ENCODE data around the gene DNAAF5. TPM values are rescaled to one million over a fixed set of nuclear protein-coding genes. Genes with fewer than 3 reads are reported as not detected.

DNAAF5 gene
- total and polyA plus RNA-seq, 8 donors: 6.7 to 210 (median 22.4) TPM

DNA sequence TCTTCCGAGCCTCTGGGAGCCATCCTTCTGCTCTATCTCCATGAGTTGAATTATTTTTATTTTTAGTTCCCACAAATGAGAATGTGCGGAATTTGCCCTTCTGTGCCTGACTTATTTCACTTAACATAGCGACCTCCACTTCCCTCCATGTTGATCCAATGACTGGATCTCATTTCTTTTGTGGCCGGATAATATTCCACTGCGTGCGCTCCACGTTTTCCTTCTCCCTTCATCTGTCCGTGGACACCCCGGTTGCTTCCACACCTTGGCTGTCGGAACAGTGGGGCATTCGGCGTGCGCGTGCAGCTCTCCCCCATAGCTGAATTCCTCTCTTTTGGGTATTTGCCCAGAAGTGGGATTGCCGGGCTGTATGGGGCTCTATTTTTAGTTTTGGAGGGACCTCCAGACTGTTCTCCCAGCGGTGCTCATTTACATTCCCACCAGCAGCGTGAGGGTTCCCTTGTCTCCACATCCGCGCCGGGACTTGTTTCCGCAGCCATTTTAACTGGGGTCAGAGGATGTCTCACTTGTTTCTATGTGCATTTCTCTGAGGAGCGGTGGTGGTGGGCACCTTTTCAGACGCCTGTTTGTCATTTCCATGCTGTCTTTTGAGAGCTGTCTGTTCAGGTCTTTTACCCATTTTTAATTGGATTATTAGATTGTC, 54.8 kb downstream of the DNAAF5 start:
- H3K36me3 ChIP-seq: peaks cover 13 to 93% (median 93%) of the 10 kb centered on the region in 4 donors
- 74 to 93% (median 88%) methylated on average over 23 of the region's 23 CpGs for WGBS, 5 donors
- TF ChIP-seq POLR2A (IDR thresholded peaks at IDR 0.05): no peak
- TF ChIP-seq POLR2AphosphoS5 (IDR thresholded peaks at IDR 0.05): no peak
- no peak for TF ChIP-seq EP300 (IDR thresholded peaks at IDR 0.05)
- TF ChIP-seq, protein P1, sequence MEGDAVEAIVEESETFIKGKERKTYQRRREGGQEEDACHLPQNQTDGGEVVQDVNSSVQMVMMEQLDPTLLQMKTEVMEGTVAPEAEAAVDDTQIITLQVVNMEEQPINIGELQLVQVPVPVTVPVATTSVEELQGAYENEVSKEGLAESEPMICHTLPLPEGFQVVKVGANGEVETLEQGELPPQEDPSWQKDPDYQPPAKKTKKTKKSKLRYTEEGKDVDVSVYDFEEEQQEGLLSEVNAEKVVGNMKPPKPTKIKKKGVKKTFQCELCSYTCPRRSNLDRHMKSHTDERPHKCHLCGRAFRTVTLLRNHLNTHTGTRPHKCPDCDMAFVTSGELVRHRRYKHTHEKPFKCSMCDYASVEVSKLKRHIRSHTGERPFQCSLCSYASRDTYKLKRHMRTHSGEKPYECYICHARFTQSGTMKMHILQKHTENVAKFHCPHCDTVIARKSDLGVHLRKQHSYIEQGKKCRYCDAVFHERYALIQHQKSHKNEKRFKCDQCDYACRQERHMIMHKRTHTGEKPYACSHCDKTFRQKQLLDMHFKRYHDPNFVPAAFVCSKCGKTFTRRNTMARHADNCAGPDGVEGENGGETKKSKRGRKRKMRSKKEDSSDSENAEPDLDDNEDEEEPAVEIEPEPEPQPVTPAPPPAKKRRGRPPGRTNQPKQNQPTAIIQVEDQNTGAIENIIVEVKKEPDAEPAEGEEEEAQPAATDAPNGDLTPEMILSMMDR (IDR thresholded peaks at IDR 0.05): no peak
- H3K27me3 ChIP-seq: no peaks in the 10 kb centered on the region
- H3K27ac ChIP-seq: peak overlapping the region in 4 of 5 donors; percentile 32 to 72 (median 56)
- H3K4me1 ChIP-seq: peaks cover 0 to 22% (median 12%) of the 10 kb centered on the region in 4 donors
- H3K4me3 ChIP-seq: no peak overlapping the region
- intact Hi-C loops (cut with DNase I; ENCODE audit: low total_unique reads): no loop called here
- no peaks in the 10 kb centered on the region for H3K9me3 ChIP-seq
- peak in 1 of 2 donors; percentile 69 for DNase-seq

DNA sequence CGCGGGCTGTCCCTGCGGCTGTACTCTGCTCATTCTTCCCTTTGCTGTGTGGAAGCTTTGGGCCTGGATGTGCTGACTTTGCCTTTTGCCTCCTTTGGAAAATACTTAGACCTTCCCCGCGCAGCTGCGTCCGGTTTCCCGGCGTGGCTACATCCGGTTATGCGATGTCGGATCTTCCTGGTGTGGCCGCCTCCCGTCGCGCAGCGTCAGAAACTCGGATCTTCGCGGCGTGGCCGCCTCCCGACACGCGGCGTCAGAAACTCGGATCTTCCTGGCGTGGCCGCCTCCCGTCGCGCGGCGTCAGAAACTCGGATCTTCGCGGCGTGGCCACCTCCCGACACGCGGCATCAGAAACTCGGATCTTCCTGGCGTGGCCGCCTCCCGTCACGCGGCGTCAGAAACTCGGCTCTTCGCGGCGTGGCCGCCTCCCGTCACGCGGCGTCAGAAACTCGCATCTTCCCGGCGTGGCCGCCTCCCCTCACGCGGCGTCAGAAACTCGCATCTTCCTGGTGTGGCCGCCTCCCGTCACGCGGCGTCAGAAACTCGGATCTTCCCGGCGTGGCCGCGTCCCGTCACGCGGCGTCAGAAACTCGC, 55.5 kb downstream of the DNAAF5 start:
- TF ChIP-seq POLR2AphosphoS5 (IDR thresholded peaks at IDR 0.05) (no peak), EP300 (IDR thresholded peaks at IDR 0.05) (no peak), POLR2A (IDR thresholded peaks at IDR 0.05) (no peak)
- TF ChIP-seq, protein P1 (IDR thresholded peaks at IDR 0.05): no peak
- no peak for DNase-seq
- H3K4me3 ChIP-seq: no peak overlapping the region
- H3K9me3 ChIP-seq: no peaks in the 10 kb centered on the region
- H3K27ac ChIP-seq: peak overlapping the region in 4 of 5 donors; percentile 32 to 72 (median 56)
- intact Hi-C loops (cut with DNase I; ENCODE audit: low total_unique reads): no loop called here
- no peaks in the 10 kb centered on the region for H3K27me3 ChIP-seq
- peaks cover 0 to 27% (median 15%) of the 10 kb centered on the region in 4 donors for H3K4me1 ChIP-seq
- peaks cover 13 to 86% (median 85%) of the 10 kb centered on the region in 4 donors for H3K36me3 ChIP-seq
- 94 to 97% (median 95%) methylated on average over 80 of the region's 80 CpGs for WGBS, 5 donors

DNA sequence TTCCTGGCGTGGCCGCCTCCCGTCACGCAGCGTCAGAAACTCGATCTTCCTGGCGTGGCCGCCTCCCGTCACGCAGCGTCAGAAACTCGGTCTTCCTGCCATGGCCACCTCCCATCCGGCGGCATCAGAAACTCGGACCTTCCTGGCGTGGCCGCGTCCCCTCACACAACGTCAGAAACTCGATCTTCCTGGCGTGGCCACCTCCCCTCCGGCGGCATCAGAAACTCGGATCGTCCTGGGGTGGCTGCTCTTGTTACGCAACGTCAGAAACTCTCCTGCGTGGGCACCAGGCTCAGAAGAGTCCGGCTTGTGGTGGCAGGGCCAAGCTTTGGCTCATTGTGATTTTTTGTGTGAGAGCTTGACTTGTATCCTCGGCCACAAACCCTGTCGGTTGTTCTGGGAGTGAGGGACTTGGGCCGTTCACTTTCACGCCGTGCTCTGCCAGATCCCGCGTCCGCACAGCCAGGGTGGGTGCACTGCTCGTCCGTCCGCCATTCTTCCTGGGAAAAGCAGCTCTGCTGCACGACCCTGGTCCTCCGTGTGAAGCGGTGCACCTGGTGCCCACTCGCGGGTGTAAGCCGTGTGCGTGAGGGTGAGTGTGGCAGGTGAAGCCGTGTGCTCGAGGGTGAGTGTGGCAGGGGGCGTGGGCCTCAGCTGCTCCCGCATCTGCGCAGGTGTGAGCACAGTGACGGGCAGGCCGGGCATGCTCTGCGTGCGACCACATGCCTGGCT, 56.4 kb downstream of the DNAAF5 start:
- peaks cover 13 to 82% (median 80%) of the 10 kb centered on the region in 4 donors for H3K36me3 ChIP-seq
- no peaks in the 10 kb centered on the region for H3K9me3 ChIP-seq
- peak overlapping the region in 1 of 5 donors; percentile 18 for H3K27ac ChIP-seq
- intact Hi-C loops (cut with DNase I; ENCODE audit: low total_unique reads): no loop called here
- no peaks in the 10 kb centered on the region for H3K27me3 ChIP-seq
- 92 to 96% (median 94%) methylated on average over 40 to 54 of the region's 56 CpGs for WGBS, 5 donors
- no peak for TF ChIP-seq POLR2A (IDR thresholded peaks at IDR 0.05)
- H3K4me3 ChIP-seq: no peak overlapping the region
- H3K4me1 ChIP-seq: peaks cover 0 to 27% (median 15%) of the 10 kb centered on the region in 4 donors
- no peak for DNase-seq

DNA sequence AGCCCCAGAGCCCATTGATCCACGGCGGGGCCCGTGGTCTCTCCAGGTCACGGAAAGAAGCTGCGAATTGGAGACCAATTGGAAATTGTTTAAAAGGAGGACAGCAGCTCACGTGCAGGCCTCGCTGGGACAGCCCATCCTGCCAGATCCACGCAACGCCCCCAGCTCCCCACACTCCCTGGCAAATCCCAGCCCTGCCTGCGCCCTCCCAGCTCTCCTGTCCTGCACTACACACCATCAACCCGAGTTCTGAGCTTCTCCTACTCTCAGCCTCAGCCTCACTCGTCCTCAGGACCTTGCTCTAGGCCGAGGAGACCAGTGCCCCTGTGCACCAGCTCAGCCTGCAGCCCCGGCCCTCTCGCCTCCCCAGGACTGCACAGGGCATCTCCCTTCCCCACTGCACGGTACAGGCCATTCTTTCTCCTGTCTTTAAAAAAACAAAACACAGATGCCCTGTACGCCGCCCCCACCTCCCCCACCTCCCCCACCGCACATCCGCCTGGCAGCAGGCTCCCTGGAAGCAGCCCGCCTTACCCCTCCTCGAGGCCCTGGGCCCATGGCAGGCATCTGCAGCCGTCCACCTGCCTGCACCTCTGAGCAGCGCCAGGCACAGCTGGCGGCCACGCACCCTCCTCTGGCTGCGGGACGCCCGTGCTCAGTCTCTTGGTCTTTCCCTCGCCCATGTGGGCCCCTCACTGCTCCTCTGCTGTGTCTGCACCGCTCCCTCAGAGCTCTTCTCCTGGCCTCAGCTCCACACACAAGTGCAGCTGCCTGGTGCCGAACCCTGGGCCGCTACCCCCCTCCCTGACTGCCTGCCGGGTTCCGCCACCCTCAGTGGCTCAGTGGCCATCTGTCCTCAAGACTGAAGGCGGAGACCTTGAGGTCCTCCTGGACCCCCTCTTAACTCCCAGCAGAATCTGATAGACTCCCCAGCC, 57.3 kb downstream of the DNAAF5 start:
- WGBS, 5 donors: 91 to 95% (median 93%) methylated on average over 36 of the region's 36 CpGs
- no peaks in the 10 kb centered on the region for H3K9me3 ChIP-seq
- intact Hi-C loops (cut with DNase I; ENCODE audit: low total_unique reads): no loop called here
- DNase-seq: no peak
- peak overlapping the region in 1 of 5 donors; percentile 18 for H3K27ac ChIP-seq
- H3K4me3 ChIP-seq: no peak overlapping the region
- H3K4me1 ChIP-seq: peaks cover 0 to 24% (median 12%) of the 10 kb centered on the region in 4 donors
- H3K27me3 ChIP-seq: no peaks in the 10 kb centered on the region
- peaks cover 13 to 79% (median 76%) of the 10 kb centered on the region in 4 donors for H3K36me3 ChIP-seq
- no peak for TF ChIP-seq POLR2AphosphoS5 (IDR thresholded peaks at IDR 0.05)
- TF ChIP-seq, protein P1 (IDR thresholded peaks at IDR 0.05): no peak
- TF ChIP-seq EP300 (IDR thresholded peaks at IDR 0.05): no peak
- TF ChIP-seq POLR2A (IDR thresholded peaks at IDR 0.05): no peak
